Central memory CD8-positive, alpha-beta T cell (primary cell): ENCODE data around the gene GRM4.

ENCODE experiments used
- ATAC-seq: fragments of 150-1000 bp; cut with Tn5 transposase; replicated peaks from 2 replicates; pipeline ENCODE4 v1.10.0; 2022; ENCODE audit warnings: mild to moderate bottlenecking, moderate FRiP score, moderate number of reproducible peaks; ENCODE audit not compliant: poor library complexity, severe bottlenecking; ENCODE audit errors: extremely low read depth
- DNase-seq, 2 donors: peaks; one replicate each; pipeline ENCODE4 v3.0.0; 2021; ENCODE audit warnings: low spot score in 2 of 2
- H3K27ac Mint-ChIP-seq: one replicate; pipeline ENCODE4 v1.8.0; 2022; ENCODE audit warnings: low read depth, mild to moderate bottlenecking, moderate library complexity, mixed read lengths
- H3K27me3 Mint-ChIP-seq: one replicate; pipeline ENCODE4 v1.8.0; 2022; ENCODE audit warnings: mixed read lengths
- H3K36me3 Mint-ChIP-seq: one replicate; pipeline ENCODE4 v1.8.0; 2022; ENCODE audit warnings: mild to moderate bottlenecking, moderate library complexity, mixed read lengths; ENCODE audit not compliant: insufficient read depth
- H3K4me1 Mint-ChIP-seq: one replicate; pipeline ENCODE4 v1.8.0; 2022; ENCODE audit warnings: mixed read lengths
- H3K4me3 Mint-ChIP-seq: one replicate; pipeline ENCODE4 v1.8.0; 2022; ENCODE audit warnings: mild to moderate bottlenecking, moderate library complexity, mixed read lengths
- H3K9me3 Mint-ChIP-seq: one replicate; pipeline ENCODE4 v1.8.0; 2022; ENCODE audit warnings: mixed read lengths

GRM4 gene

DNA sequence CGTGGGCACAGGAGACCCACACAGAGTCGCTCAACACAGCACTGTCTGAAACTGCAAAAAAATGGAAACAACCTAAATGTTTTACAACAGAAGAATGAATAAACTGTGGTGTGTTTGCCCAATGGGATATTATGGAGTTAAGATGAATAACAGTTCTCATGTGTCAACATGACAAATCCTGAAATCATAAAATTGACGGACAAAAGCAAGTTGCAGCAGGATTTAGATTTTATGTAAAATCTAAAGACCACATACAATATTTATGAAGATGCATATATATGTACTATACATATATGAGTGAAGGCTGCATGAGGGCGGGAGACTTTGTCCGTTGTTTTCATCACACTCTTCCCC lies 79.7 kb downstream of the GRM4 start:
- H3K27me3 Mint-ChIP-seq, result peaks cover 33% of the 10 kb centered on the region

DNA sequence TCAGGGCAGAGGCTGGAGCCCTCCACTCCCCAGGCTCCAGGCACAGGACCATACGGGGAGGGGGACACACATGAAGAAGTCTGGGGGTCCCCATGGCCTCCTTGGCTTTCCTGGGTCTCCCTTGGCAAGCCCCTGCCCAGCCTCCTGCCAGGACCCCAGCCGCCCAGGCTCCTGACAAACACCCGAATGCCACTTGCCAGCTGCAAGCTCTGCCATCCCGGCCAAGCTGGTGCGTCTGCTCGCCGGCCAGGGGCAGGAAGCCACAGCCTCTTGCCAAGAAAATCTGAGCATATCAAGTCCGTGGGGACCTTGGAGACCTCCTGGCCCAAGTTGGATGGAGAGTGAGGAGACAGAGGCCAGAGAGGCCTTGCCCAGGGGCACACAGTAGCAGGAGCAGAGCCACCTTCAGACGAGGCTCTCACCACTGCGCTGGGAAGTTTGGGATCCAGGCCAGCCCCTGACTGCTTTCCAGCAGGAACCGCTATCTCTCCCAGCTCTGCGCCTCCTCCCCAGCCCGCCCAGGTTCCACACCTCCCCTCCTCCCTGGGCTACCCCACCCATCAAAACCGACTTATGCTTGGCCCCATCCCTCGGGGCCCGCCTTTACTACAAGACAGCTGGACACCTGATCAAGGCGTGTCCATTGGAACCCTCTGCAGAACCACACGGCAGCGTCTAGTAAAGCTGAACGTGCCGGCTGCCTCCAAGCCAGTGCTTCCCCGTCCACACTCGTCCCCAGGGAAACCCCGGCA lies 80.2 kb downstream of the GRM4 start:
- no peak for ATAC-seq
- H3K4me3 Mint-ChIP-seq, result no peak overlapping the region
- peaks cover 33% of the 10 kb centered on the region for H3K27me3 Mint-ChIP-seq
- H3K4me1 Mint-ChIP-seq, result no peaks in the 10 kb centered on the region
- DNase-seq, result no peak
- H3K36me3 Mint-ChIP-seq, result no peaks in the 10 kb centered on the region
- no peak overlapping the region for H3K27ac Mint-ChIP-seq
- H3K9me3 Mint-ChIP-seq, result no peaks in the 10 kb centered on the region

More for the DNA sequence above, 79.7 kb downstream of the GRM4 start:
- H3K36me3 Mint-ChIP-seq, result no peaks in the 10 kb centered on the region
- no peak overlapping the region for H3K27ac Mint-ChIP-seq
- no peak for DNase-seq
- H3K4me1 Mint-ChIP-seq, result no peaks in the 10 kb centered on the region
- H3K4me3 Mint-ChIP-seq, result no peak overlapping the region
- no peaks in the 10 kb centered on the region for H3K9me3 Mint-ChIP-seq
- no peak for ATAC-seq

DNA sequence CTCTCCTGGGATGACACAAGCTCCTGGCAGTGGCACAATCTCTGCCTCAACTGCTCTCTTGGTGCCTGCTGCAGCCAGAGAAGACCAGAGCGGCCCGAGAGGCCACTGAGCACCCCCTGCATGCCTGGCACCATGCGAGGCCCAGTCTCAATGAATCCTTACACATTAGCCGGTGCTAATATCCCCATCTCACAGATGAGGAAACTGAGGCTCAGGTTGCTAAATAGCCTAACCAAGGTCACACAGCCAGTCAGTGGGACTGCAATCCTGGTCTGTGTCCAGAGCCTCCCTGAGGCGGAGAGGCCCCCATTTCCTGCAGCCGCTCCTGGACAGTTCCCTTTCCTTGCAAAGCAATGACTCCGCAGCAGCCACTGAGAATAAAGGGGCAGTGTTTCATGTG lies 81.2 kb downstream of the GRM4 start:
- ATAC-seq, result no peak
- Mint-ChIP-seq H3K27me3 (peaks cover 42% of the 10 kb centered on the region), H3K27ac (no peak overlapping the region), H3K36me3 (no peaks in the 10 kb centered on the region), H3K4me1 (no peaks in the 10 kb centered on the region), H3K9me3 (no peaks in the 10 kb centered on the region), H3K4me3 (no peak overlapping the region)
- no peak for DNase-seq

DNA sequence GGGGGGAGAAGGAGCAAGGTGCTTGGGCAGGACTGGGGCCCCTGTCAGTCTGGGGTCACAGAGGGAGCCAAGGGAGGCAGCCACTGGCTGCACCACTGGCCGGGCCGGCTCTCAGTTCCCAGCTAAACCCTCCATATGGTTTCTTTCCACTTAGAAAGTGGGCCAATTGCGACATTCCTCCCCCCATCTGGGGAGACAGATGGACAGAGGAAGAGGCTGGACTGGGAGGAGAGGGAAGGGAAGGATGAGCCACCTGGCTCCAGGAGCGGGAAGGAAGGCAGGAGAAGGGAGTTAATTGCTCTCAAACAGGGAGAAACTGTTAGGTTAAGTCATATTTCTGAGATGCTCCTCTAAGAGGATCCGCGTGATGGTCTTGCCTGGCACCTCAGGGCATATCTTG lies 82.2 kb downstream of the GRM4 start:
- Mint-ChIP-seq H3K9me3 (no peaks in the 10 kb centered on the region), H3K27me3 (peaks cover 52% of the 10 kb centered on the region), H3K4me1 (no peaks in the 10 kb centered on the region), H3K4me3 (no peak overlapping the region), H3K36me3 (no peaks in the 10 kb centered on the region), H3K27ac (no peak overlapping the region)
- ATAC-seq (no peak), DNase-seq (no peak)

DNA sequence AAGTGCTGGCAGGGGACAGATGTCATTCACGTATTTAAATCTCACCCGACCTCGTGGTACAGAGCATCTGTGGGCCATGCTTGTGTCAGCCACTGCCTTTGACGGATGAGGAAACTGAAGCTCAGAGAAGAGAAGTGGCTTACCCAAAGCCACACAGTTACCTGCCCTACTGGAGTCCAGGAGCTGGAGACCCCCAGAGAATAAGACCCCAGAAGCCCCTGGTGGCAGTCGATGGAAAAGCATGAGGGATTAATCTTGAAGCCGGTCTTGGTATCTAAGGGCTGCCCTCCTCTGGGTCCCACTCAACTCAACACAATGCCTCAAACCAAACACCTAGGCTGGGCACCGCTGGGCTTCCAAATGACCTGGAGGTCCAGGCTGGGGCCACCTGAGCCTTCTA lies 83.1 kb downstream of the GRM4 start:
- Mint-ChIP-seq H3K4me3 (no peak overlapping the region), H3K27me3 (peaks cover 58% of the 10 kb centered on the region), H3K9me3 (no peaks in the 10 kb centered on the region), H3K4me1 (no peaks in the 10 kb centered on the region), H3K27ac (no peak overlapping the region), H3K36me3 (no peaks in the 10 kb centered on the region)
- ATAC-seq (no peak), DNase-seq (no peak)

DNA sequence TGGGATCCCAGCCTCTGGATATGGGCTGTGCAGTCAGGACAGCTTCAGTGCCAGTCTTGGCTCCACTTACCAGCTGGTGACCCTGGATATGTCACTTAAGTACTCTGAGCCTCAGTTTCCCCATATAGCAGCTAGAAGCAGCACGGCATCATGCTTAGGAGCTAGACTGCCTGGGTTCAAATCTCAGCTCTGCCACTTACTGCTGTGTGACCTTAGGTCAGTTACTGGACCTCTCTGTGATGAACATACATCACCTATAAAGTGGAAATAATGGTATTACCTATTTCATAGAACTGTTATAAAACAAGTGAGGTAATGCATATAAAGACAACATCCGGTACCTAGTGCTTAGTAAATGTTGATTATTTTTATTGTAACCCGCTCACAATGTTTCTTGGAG lies 83.7 kb downstream of the GRM4 start:
- Mint-ChIP-seq H3K36me3 (no peaks in the 10 kb centered on the region), H3K27ac (no peak overlapping the region), H3K9me3 (no peaks in the 10 kb centered on the region), H3K27me3 (peaks cover 65% of the 10 kb centered on the region), H3K4me3 (no peak overlapping the region), H3K4me1 (no peaks in the 10 kb centered on the region)
- no peak for DNase-seq
- ATAC-seq, result no peak

DNA sequence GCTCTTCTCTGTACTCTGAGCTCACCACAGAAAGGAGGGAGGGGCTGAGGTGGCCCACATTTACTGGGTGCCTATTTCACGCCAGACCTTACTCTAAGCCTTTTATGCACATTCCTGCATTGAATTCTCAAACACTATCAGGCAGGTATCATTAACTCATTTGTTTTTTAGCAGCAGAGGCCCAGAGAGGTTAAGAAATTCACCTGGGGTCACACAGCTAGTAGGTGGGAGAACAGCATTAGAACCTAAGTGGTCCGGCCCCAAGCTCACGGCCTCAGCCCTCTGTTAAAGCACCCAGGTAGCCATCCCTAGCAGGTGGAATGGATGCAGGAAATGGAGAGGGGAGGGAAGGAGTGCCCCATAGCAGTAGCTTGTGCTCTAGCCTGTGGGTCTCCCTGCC lies 84.5 kb downstream of the GRM4 start:
- H3K27me3 Mint-ChIP-seq, result peaks cover 65% of the 10 kb centered on the region
- no peaks in the 10 kb centered on the region for H3K4me1 Mint-ChIP-seq
- no peak overlapping the region for H3K4me3 Mint-ChIP-seq
- H3K27ac Mint-ChIP-seq, result no peak overlapping the region
- H3K9me3 Mint-ChIP-seq, result no peaks in the 10 kb centered on the region
- DNase-seq, result no peak
- H3K36me3 Mint-ChIP-seq, result no peaks in the 10 kb centered on the region
- ATAC-seq, result no peak

DNA sequence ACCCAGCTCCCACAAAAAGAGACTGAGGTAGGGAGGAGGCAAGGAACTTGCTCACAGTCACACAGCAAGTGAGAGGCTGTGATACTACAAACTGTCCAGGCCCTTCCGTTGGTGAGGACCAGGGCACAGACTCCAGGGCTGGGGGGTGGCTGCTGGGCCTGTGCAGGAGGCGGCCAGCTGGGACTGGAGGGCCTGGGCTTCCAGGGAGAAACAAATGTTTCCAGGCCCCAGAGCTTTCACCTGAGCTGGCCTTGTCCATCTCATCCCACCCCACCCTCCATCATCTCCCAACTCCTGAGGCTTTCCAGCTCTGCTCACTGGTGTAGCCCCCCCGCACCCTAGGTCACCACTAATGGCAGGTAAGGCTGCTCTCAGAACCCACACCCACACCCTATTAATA lies 86.0 kb downstream of the GRM4 start:
- Mint-ChIP-seq H3K27ac (no peak overlapping the region), H3K9me3 (no peaks in the 10 kb centered on the region), H3K27me3 (peaks cover 67% of the 10 kb centered on the region), H3K4me3 (no peak overlapping the region), H3K4me1 (peaks cover 5% of the 10 kb centered on the region), H3K36me3 (no peaks in the 10 kb centered on the region)
- ATAC-seq (no peak), DNase-seq (no peak)

DNA sequence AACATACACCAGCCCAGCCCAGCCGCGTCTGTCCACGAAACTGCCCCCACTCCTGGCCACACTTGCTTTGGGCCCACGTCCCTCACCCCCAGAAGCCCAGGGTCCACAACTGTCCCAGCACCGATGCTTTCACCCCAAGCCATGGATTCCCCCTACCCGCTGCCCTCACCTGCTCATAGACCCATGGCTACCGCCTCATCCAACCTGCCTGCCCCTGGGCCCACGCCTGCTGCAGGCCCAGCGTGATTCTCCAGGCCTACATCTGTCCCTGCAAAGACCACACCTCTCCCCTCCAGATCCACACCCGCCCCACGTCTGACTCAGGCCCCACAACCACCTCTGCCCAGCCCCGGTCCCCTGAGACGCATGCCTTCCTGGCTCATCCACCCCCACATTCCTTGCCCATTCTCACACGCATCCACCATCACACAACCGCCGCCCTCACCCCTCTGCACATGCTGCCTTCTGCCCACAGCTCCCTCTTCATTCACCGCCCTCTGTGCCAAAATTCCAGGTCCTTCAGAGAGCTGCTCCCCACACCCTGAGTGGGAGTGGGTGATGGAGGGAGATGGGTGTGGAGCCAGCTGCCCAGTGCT lies 86.7 kb downstream of the GRM4 start:
- no peak for ATAC-seq
- Mint-ChIP-seq H3K4me1 (peaks cover 5% of the 10 kb centered on the region), H3K27me3 (peaks cover 68% of the 10 kb centered on the region), H3K27ac (no peak overlapping the region), H3K36me3 (no peaks in the 10 kb centered on the region), H3K9me3 (no peaks in the 10 kb centered on the region), H3K4me3 (no peak overlapping the region)
- DNase-seq, result no peak

DNA sequence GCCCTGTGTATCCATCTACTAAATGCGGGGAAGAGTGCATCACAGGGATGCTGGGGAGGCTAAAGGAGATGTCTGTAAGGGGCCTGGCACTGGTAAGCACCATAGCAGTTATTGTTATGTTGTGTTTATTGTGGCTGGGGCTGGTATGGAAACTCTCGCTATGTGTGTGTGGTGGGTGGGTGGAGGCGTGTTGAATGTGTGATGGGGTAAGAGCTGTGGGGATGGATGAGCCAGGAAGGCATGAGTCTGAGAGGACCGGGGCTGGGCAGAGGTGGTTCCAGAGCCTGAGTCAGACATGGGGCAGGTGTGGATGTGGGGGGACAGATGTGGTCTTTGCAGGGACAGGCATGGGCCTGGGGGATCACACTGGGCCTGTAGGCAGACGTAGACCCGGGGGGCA lies 88.1 kb downstream of the GRM4 start:
- peaks cover 5% of the 10 kb centered on the region for H3K4me1 Mint-ChIP-seq
- no peaks in the 10 kb centered on the region for H3K9me3 Mint-ChIP-seq
- H3K27me3 Mint-ChIP-seq, result peaks cover 54% of the 10 kb centered on the region
- DNase-seq (no peak), ATAC-seq (no peak)
- no peak overlapping the region for H3K4me3 Mint-ChIP-seq
- no peaks in the 10 kb centered on the region for H3K36me3 Mint-ChIP-seq
- no peak overlapping the region for H3K27ac Mint-ChIP-seq

DNA sequence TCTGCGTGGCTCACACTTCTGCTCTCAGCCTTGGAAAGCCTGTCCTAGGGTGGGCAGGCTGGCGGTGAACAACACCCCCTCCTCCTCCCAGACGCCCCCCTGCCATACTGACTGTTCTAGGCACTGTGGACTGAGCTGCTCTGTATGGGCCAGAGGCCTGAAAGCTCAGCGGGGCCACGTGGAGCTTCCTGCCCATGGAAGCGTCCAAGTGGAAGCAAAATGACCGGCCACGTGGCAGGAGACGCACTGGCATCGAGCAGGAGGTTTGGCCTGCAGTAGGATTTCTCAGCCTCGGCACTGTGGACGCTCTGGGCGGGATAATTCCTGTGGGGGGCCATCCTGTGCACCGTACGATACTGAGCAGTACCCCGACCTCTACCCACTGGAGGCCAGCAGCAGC lies 88.7 kb downstream of the GRM4 start:
- DNase-seq (no peak), ATAC-seq (no peak)
- Mint-ChIP-seq H3K4me1 (peaks cover 5% of the 10 kb centered on the region), H3K36me3 (no peaks in the 10 kb centered on the region), H3K27ac (no peak overlapping the region), H3K27me3 (peaks cover 49% of the 10 kb centered on the region), H3K9me3 (no peaks in the 10 kb centered on the region), H3K4me3 (no peak overlapping the region)

DNA sequence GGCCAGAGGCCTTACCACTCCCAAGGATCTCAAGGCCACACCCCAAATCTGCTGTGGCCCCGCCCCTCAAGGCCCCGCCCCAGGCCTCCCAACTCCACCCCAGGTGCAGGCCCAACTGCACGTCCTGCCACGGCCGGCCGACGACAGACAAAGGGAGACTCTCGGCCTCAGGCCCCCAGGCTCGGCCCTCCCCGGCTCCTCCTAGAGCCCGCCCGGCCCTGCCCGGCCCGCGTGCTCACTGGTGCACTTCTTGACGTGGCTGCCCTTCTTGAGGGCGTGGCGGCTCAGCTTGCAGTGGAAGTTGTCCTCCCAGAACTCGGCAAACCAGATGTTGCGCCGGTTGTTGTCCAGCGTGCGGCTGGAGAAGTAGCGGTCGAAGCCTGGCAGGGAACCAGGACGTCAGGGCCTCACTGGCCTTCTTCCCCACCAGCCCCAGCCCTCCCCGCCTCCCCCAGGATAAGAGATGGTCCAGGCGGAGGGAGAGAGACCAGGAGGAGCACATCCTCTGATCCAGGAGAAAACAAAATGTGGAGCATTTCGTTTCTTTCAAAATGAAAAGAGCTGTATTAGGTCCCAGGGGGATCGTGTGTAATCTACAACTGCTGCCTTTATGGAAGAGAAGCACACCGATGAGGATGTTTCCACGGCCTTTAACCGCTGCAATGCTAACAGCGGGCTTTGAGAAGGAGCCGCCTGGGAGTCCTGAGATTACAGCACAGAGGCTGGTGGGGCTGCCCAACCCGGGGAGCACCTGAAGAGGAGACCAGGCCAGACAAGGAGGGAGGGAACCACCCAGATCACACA lies 89.4 kb downstream of the GRM4 start:
- ATAC-seq (no peak), DNase-seq (no peak)
- peaks cover 49% of the 10 kb centered on the region for H3K27me3 Mint-ChIP-seq
- H3K9me3 Mint-ChIP-seq, result no peaks in the 10 kb centered on the region
- no peak overlapping the region for H3K27ac Mint-ChIP-seq
- peaks cover 5% of the 10 kb centered on the region for H3K4me1 Mint-ChIP-seq
- H3K36me3 Mint-ChIP-seq, result no peaks in the 10 kb centered on the region
- H3K4me3 Mint-ChIP-seq, result no peak overlapping the region
